SK-N-SH (cell line): Measurements from ENCODE around the gene HTRA3. TPM values are rescaled to one million over a fixed set of nuclear protein-coding genes. Genes with fewer than 3 reads are reported as not detected.

Experiments used
- CTCF ChIA-PET: fragments of 300-600, 350-600 bp; formaldehyde crosslinking; extraction: SDS; loops from one replicate; lab custom pipeline; 2021; lab: Yijun Ruan, JAX
- POLR2A ChIA-PET: fragments of 350-600 bp; sonication (Branson Sonifier 250); formaldehyde crosslinking; extraction: SDS; loops from one replicate; lab custom pipeline; 2020; ENCODE audit warnings: antibody characterized with exemption, inconsistent platforms; lab: Yijun Ruan, JAX
- DNase-seq: peaks from one replicate; pipeline ENCODE4 v3.0.0; 2012
- H2AFZ ChIP-seq: fragments of 200-600 bp; sonication (generic); 2 replicates; pipeline ENCODE4 v1.8.1; 2016; ENCODE audit warnings: antibody characterized with exemption, mild to moderate bottlenecking, low read depth
- H3F3A ChIP-seq: fragments of 200-600 bp; sonication (generic); replicated peaks from 2 replicates; pipeline ENCODE3; 2016; ENCODE audit warnings: antibody characterized with exemption, mild to moderate bottlenecking; ENCODE audit not compliant: insufficient read depth
- H3K27ac ChIP-seq, 2 experiments: fragments of 200-500 bp in 1 of 2; fragments of 200-600 bp in 1 of 2; sonication (Bioruptor generic) in 1 of 2; sonication (generic), shearing (Covaris generic) in 1 of 2; 2 replicates each; pipeline versions ENCODE4 v1.5.1 to v1.6.1; 2014 to 2016; ENCODE audit warnings: low read depth in 2 of 2, inconsistent platforms in 1 of 2, low read length in 1 of 2, mild to moderate bottlenecking in 1 of 2, mixed read lengths in 1 of 2
- H3K27me3 ChIP-seq: fragments of 200-600 bp; sonication (generic), shearing (Covaris generic); 2 replicates; pipeline ENCODE4 v1.6.1; 2016; ENCODE audit warnings: mixed run types; ENCODE audit not compliant: insufficient read depth
- H3K36me3 ChIP-seq, 2 experiments: fragments of 200-500 bp in 1 of 2; fragments of 200-600 bp in 1 of 2; sonication (Bioruptor generic) in 1 of 2; sonication (generic) in 1 of 2; replicated peaks in 1 of 2; 2 replicates each; pipeline versions ENCODE3 to v1.5.1; 2014 to 2016; ENCODE audit warnings: low read length in 1 of 2, mild to moderate bottlenecking in 1 of 2; ENCODE audit not compliant: insufficient read depth in 2 of 2, control insufficient read depth in 1 of 2
- H3K4me1 ChIP-seq, 2 experiments: fragments of 200-500 bp in 1 of 2; fragments of 200-600 bp in 1 of 2; sonication (Bioruptor generic) in 1 of 2; sonication (generic), shearing (Covaris generic) in 1 of 2; 2 replicates each; pipeline versions ENCODE4 v1.5.1 to v1.6.1; 2014 to 2016; ENCODE audit warnings: low read depth in 1 of 2, low read length in 1 of 2, mixed run types in 1 of 2; ENCODE audit not compliant: insufficient read depth in 2 of 2, control insufficient read depth in 1 of 2
- H3K4me2 ChIP-seq: fragments of 200-600 bp; sonication (generic), shearing (Covaris generic); 2 replicates; pipeline ENCODE4 v1.6.1; 2017; ENCODE audit warnings: mixed run types
- H3K4me3 ChIP-seq, 2 experiments: fragments of 200-500 bp in 1 of 2; fragments of 200-600 bp in 1 of 2; sonication (Bioruptor generic) in 1 of 2; sonication (generic), shearing (Covaris generic) in 1 of 2; 2 replicates each; pipeline versions ENCODE4 v1.5.1 to v1.8.1; 2014 to 2016; ENCODE audit warnings: low read depth in 2 of 2, inconsistent platforms in 1 of 2, low read length in 1 of 2, mild to moderate bottlenecking in 1 of 2, mixed read lengths in 1 of 2, moderate library complexity in 1 of 2
- H3K79me2 ChIP-seq: fragments of 200-600 bp; sonication (generic); 2 replicates; pipeline ENCODE4 v1.8.1; 2017; ENCODE audit warnings: mild to moderate bottlenecking; ENCODE audit not compliant: insufficient read depth
- H3K9ac ChIP-seq: fragments of 200-600 bp; sonication (generic); 2 replicates; pipeline ENCODE4 v1.6.1; 2017; ENCODE audit warnings: mixed run types
- H3K9me2 ChIP-seq: fragments of 200-600 bp; sonication (generic); 2 replicates; pipeline ENCODE4 v1.6.1; 2017; ENCODE audit warnings: mixed run types
- H3K9me3 ChIP-seq: fragments of 200-600 bp; sonication (generic); 2 replicates; pipeline ENCODE4 v1.6.1; 2017; ENCODE audit warnings: mixed run types, mild to moderate bottlenecking, moderate library complexity
- H4K20me1 ChIP-seq: fragments of 200-600 bp; sonication (generic); 2 replicates; pipeline ENCODE4 v1.6.1; 2017; ENCODE audit warnings: mild to moderate bottlenecking, mixed run types; ENCODE audit not compliant: insufficient read depth
- CHD2 ChIP-seq: fragments of 150-350 bp; IDR thresholded peaks from 2 replicates; pipeline ENCODE4 v1.6.1; 2018; ENCODE audit warnings: low read length; ENCODE audit not compliant: partially characterized antibody
- EP300 ChIP-seq, 2 experiments: IDR thresholded peaks; 2 replicates each; pipeline versions ENCODE4 v1.4.0 to v1.6.1; 2012; ENCODE audit warnings: borderline replicate concordance in 1 of 2, low read depth in 1 of 2, low read length in 1 of 2
- EZH2phosphoT487 ChIP-seq: fragments of 200-600 bp; sonication (generic); IDR thresholded peaks from 2 replicates; pipeline ENCODE4 v1.6.1; 2017; ENCODE audit warnings: low read depth, mixed run types, mild to moderate bottlenecking, antibody characterized with exemption, moderate library complexity, borderline replicate concordance
- FOSL2 ChIP-seq: IDR thresholded peaks from 2 replicates; pipeline ENCODE4 v1.4.0; 2012; ENCODE audit warnings: low read depth, mild to moderate bottlenecking, moderate library complexity, borderline replicate concordance
- FOXJ3 ChIP-seq: sonication (generic); formaldehyde crosslinking; IDR thresholded peaks from 2 replicates; pipeline ENCODE4 v1.5.1; 2020; ENCODE audit warnings: mild to moderate bottlenecking, missing genetic modification reagents
- FOXM1 ChIP-seq: IDR thresholded peaks from 2 replicates; pipeline ENCODE4 v1.4.0; 2012; ENCODE audit warnings: low read depth, mild to moderate bottlenecking
- GABPA ChIP-seq: IDR thresholded peaks from 2 replicates; pipeline ENCODE4 v1.4.0; 2012; ENCODE audit warnings: low read depth, mild to moderate bottlenecking
- MEF2A ChIP-seq: IDR thresholded peaks from 2 replicates; pipeline ENCODE4 v1.4.0; 2012; ENCODE audit warnings: low read depth, borderline replicate concordance
- NRF1 ChIP-seq: IDR thresholded peaks from 2 replicates; pipeline ENCODE4 v1.6.1; 2012; ENCODE audit warnings: low read depth, mild to moderate bottlenecking, low read length
- POLR2AphosphoS5 ChIP-seq: IDR thresholded peaks from 2 replicates; pipeline ENCODE4 v1.6.1; 2012; ENCODE audit warnings: low read depth, low read length
- RAD21 ChIP-seq: IDR thresholded peaks from 2 replicates; pipeline ENCODE4 v1.6.1; 2012; ENCODE audit warnings: mild to moderate bottlenecking, low read length
- RFX5 ChIP-seq: IDR thresholded peaks from 2 replicates; pipeline ENCODE4 v1.6.1; 2012; ENCODE audit warnings: mild to moderate bottlenecking, improper control_type of control experiment, low read length
- TAF1 ChIP-seq: IDR thresholded peaks from 2 replicates; pipeline ENCODE4 v1.6.1; 2012; ENCODE audit warnings: low read depth, mild to moderate bottlenecking, low read length, moderate library complexity, borderline replicate concordance
- TEAD4 ChIP-seq: IDR thresholded peaks from 2 replicates; pipeline ENCODE4 v1.4.0; 2012; ENCODE audit warnings: mild to moderate bottlenecking, borderline replicate concordance; ENCODE audit not compliant: insufficient read depth
- WGBS: methylation state at CpG from one replicate; pipeline ENCODE4 v1.1.6; 2017; ENCODE audit warnings: low lambda C conversion rate; 5-methylcytosine and 5-hydroxymethylcytosine counted together
- polyA plus RNA-seq, 3 experiments: library from polyadenylated mRNA; depleted of rRNA; stranded (reverse); fragments of >200 nt; gene quantifications; 2 replicates each; pipeline ENCODE4 v1.2.3, GENCODE V29; 2012
- TF ChIP-seq, protein P1 (sequence below): IDR thresholded peaks from 2 replicates; pipeline ENCODE4 v1.4.0; 2012; ENCODE audit warnings: low read depth
- TF ChIP-seq, protein P2 (sequence below): IDR thresholded peaks from 2 replicates; pipeline ENCODE4; 2012
- TF ChIP-seq, protein P3 (sequence below): IDR thresholded peaks from 2 replicates; pipeline ENCODE4 v1.4.0; 2012; ENCODE audit warnings: low read depth, borderline replicate concordance

HTRA3 gene
- polyA plus RNA-seq, 1 of the 3 experiments (the other 2 are of a cell fraction) = 0.05 TPM

- no peak for TF ChIP-seq EP300 (IDR thresholded peaks at IDR 0.05; ENCODE audit: borderline replicate concordance in 1 of 2, low read depth in 1 of 2, low read length in 1 of 2)
- no peak for TF ChIP-seq TEAD4
- TF ChIP-seq FOXM1 = no peak
- no peak for TF ChIP-seq NRF1
- no peak for TF ChIP-seq MEF2A
- TF ChIP-seq CHD2 = no peak
- TF ChIP-seq POLR2AphosphoS5 = no peak
- no peak for TF ChIP-seq EZH2phosphoT487
- no peak for TF ChIP-seq GABPA
- TF ChIP-seq, protein P1, sequence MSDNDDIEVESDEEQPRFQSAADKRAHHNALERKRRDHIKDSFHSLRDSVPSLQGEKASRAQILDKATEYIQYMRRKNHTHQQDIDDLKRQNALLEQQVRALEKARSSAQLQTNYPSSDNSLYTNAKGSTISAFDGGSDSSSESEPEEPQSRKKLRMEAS = no peak
- no peak for TF ChIP-seq RFX5
- TF ChIP-seq TAF1 = no peak
- TF ChIP-seq, protein P2, sequence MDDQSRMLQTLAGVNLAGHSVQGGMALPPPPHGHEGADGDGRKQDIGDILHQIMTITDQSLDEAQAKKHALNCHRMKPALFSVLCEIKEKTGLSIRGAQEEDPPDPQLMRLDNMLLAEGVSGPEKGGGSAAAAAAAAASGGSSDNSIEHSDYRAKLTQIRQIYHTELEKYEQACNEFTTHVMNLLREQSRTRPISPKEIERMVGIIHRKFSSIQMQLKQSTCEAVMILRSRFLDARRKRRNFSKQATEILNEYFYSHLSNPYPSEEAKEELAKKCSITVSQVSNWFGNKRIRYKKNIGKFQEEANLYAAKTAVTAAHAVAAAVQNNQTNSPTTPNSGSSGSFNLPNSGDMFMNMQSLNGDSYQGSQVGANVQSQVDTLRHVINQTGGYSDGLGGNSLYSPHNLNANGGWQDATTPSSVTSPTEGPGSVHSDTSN = no peak
- no peak for TF ChIP-seq FOSL2
- Histone ChIP-seq H2AFZ (no peak overlapping the region), H3K4me1 (peaks cover 0 to 40% of the 10 kb centered on the region in 2 experiments; a peak in 1 of 4 replicates), H3K27me3 (no peaks in the 10 kb centered on the region), H3K9me3 (no peaks in the 10 kb centered on the region), H3K4me2 (no peak overlapping the region), H3K79me2 (no peaks in the 10 kb centered on the region), H3K9ac (no peak overlapping the region), H3K4me3 (no peak overlapping the region), H3F3A (no peaks in the 10 kb centered on the region), H3K27ac (no peak overlapping the region), H3K9me2 (no peaks in the 10 kb centered on the region), H4K20me1 (no peaks in the 10 kb centered on the region), H3K36me3 (no peaks in the 10 kb centered on the region)
- ChIA-PET CTCF (interaction anchor here (0.9 kb wide), 1 partner anchor 135 kb away, joined by 3 read pairs; no protein-coding TSS in a partner anchor), POLR2A (no interaction called here)
- DNase-seq = no peak
- 83% methylated on average over 21 of the region's 25 CpGs for WGBS
Measured at GRCh38 chr4:8268901-8269534, 536 bp upstream of the HTRA3 start.

DNA sequence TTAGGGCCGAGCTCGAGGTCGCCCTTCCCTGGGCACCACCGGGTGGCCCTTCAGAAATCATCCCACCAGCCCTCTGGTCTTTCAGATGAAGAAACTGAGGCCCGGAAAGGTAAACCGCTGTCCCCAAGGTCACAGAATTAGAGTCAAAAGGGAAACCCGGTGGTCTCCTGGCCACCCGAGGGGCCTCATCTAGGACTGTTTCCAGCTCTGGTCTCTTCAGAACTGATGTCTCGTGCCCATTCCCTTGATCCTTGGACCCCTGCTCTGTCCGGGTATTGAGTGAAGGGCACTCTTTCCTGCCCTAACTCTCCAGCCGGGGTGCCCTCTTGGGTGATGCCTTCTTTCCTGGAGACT lies 841 bp downstream of the HTRA3 start:
- Histone ChIP-seq H3K4me1 (peaks cover 5 to 54% of the 10 kb centered on the region in 2 experiments; a peak in 3 of 4 replicates), H3F3A (peaks cover 3% of the 10 kb centered on the region), H3K27me3 (no peaks in the 10 kb centered on the region), H3K36me3 (no peaks in the 10 kb centered on the region), H3K9ac (no peak overlapping the region), H3K27ac (no peak overlapping the region), H2AFZ (no peak overlapping the region), H3K79me2 (no peaks in the 10 kb centered on the region), H3K4me3 (no peak overlapping the region), H3K9me3 (no peaks in the 10 kb centered on the region), H3K9me2 (no peaks in the 10 kb centered on the region)
- WGBS = 83% methylated on average over 4 of the region's 11 CpGs
- CTCF ChIA-PET = no interaction called here
- no peak for TF ChIP-seq GABPA
- no peak for TF ChIP-seq RAD21
- TF ChIP-seq MEF2A = no peak
- TF ChIP-seq FOXJ3 = no peak
- TF ChIP-seq, protein P3, sequence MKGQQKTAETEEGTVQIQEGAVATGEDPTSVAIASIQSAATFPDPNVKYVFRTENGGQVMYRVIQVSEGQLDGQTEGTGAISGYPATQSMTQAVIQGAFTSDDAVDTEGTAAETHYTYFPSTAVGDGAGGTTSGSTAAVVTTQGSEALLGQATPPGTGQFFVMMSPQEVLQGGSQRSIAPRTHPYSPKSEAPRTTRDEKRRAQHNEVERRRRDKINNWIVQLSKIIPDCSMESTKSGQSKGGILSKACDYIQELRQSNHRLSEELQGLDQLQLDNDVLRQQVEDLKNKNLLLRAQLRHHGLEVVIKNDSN = no peak
- TF ChIP-seq, all 33 proteins: peak for 0
- DNase-seq = no peak
- no peaks in the 10 kb centered on the region for H4K20me1 ChIP-seq
- POLR2A ChIA-PET = no interaction called here
- no peak overlapping the region for H3K4me2 ChIP-seq
